Thymus (tissue), 11 donors: ENCODE measurements around the gene DPT. TPM values are rescaled to one million over a fixed set of nuclear protein-coding genes. Genes with fewer than 3 reads are reported as not detected.

Experiments used
- DNase-seq, 9 donors: peaks; one replicate each; pipeline ENCODE4 v3.0.0-alpha.2; 2013; ENCODE audit warnings: low spot score in 9 of 9, low read depth in 6 of 9, missing footprints in 1 of 9
- H3K27ac ChIP-seq, 2 donors: one replicate each; pipeline ENCODE4 v1.5.1; 2013; ENCODE audit warnings: control low read depth in 1 of 2, low read depth in 1 of 2, low read length in 1 of 2, mild to moderate bottlenecking in 1 of 2, moderate library complexity in 1 of 2
- H3K27me3 ChIP-seq, 2 donors: one replicate each; pipeline ENCODE4 v1.5.1; 2013; ENCODE audit warnings: low read length in 1 of 2; ENCODE audit not compliant: control insufficient read depth in 2 of 2, insufficient read depth in 1 of 2
- H3K36me3 ChIP-seq, 2 donors: one replicate each; pipeline ENCODE4 v1.5.1; 2013; ENCODE audit warnings: low read length in 1 of 2, mild to moderate bottlenecking in 1 of 2, moderate library complexity in 1 of 2; ENCODE audit not compliant: control insufficient read depth in 2 of 2, insufficient read depth in 2 of 2
- H3K4me1 ChIP-seq, 2 donors: one replicate each; pipeline ENCODE4 v1.5.1; 2013; ENCODE audit warnings: low read length in 2 of 2; ENCODE audit not compliant: control insufficient read depth in 2 of 2, insufficient read depth in 2 of 2
- H3K4me3 ChIP-seq, 2 donors: one replicate each; pipeline ENCODE4 v1.5.1; 2013; ENCODE audit warnings: low read length in 2 of 2, control low read depth in 1 of 2, mild to moderate bottlenecking in 1 of 2
- H3K9me3 ChIP-seq, 2 donors: one replicate each; pipeline ENCODE4 v1.5.1; 2013; ENCODE audit warnings: low read length in 1 of 2, mild to moderate bottlenecking in 1 of 2; ENCODE audit not compliant: control insufficient read depth in 2 of 2, insufficient read depth in 1 of 2
- WGBS: extraction: QIAGEN DNeasy Blood & Tissue Kit; methylation state at CpG from one replicate; pipeline ENCODE4 v1.1.7; 2013; 5-methylcytosine and 5-hydroxymethylcytosine counted together
- polyA plus RNA-seq: library from polyadenylated mRNA; stranded (reverse); fragments of 200-250 nt; gene quantifications from one replicate; pipeline ENCODE4 v1.2.3, GENCODE V29; 2013
- total RNA-seq: library from RNA; stranded (reverse); fragments of 120-200 nt; gene quantifications from one replicate; pipeline ENCODE4 v1.2.4, GENCODE V29; 2013
- donor health status: healthy.

DPT gene
- total and polyA plus RNA-seq, 2 donors = 8.9 to 21.5 TPM

- Histone ChIP-seq H3K9me3 (no peaks in the 10 kb centered on the region), H3K4me3 (no peak overlapping the region), H3K27ac (no peak overlapping the region), H3K4me1 (no peaks in the 10 kb centered on the region), H3K36me3 (no peaks in the 10 kb centered on the region), H3K27me3 (no peaks in the 10 kb centered on the region)
- no peak for DNase-seq
- WGBS = 89% methylated on average over 1 of the region's 1 CpG
Observed at GRCh38 chr1:168665975-168666374, 63.0 kb downstream of the DPT start.

- no peaks in the 10 kb centered on the region for H3K9me3 ChIP-seq
- DNase-seq = no peak
- H3K4me1 ChIP-seq = no peaks in the 10 kb centered on the region
- H3K27me3 ChIP-seq = no peaks in the 10 kb centered on the region
- no peak overlapping the region for H3K27ac ChIP-seq
- WGBS = 54% methylated on average over 3 of the region's 3 CpGs
- no peak overlapping the region for H3K4me3 ChIP-seq
- H3K36me3 ChIP-seq = no peaks in the 10 kb centered on the region
Observed at GRCh38 chr1:168664069-168664834, 64.8 kb downstream of the DPT start.

- Histone ChIP-seq H3K9me3 (no peaks in the 10 kb centered on the region), H3K4me3 (no peak overlapping the region), H3K4me1 (no peaks in the 10 kb centered on the region), H3K36me3 (no peaks in the 10 kb centered on the region), H3K27me3 (no peaks in the 10 kb centered on the region), H3K27ac (no peak overlapping the region)
- DNase-seq = no peak
- WGBS = 91% methylated on average over 1 of the region's 1 CpG
Observed at GRCh38 chr1:168656485-168656884, 72.5 kb downstream of the DPT start.

GRCh38 chr1:168654198-168654915 lies 74.6 kb downstream of the DPT start:
- H3K9me3 ChIP-seq = no peaks in the 10 kb centered on the region
- 95% methylated on average over 6 of the region's 6 CpGs for WGBS

GRCh38 chr1:168653567-168653966 lies 75.4 kb downstream of the DPT start:
- Histone ChIP-seq H3K4me1 (no peaks in the 10 kb centered on the region), H3K4me3 (no peak overlapping the region), H3K9me3 (no peaks in the 10 kb centered on the region), H3K27me3 (no peaks in the 10 kb centered on the region), H3K27ac (no peak overlapping the region), H3K36me3 (no peaks in the 10 kb centered on the region)
- no peak for DNase-seq
- WGBS = 95% methylated on average over 2 of the region's 2 CpGs

More at GRCh38 chr1:168654198-168654915, 74.6 kb downstream of the DPT start:
- no peak for DNase-seq
- no peaks in the 10 kb centered on the region for H3K36me3 ChIP-seq
- no peaks in the 10 kb centered on the region for H3K4me1 ChIP-seq
- H3K4me3 ChIP-seq = no peak overlapping the region
- no peaks in the 10 kb centered on the region for H3K27me3 ChIP-seq
- H3K27ac ChIP-seq = no peak overlapping the region

GRCh38 chr1:168645721-168646120 lies 83.3 kb downstream of the DPT start:
- Histone ChIP-seq H3K4me3 (no peak overlapping the region), H3K4me1 (no peaks in the 10 kb centered on the region), H3K36me3 (no peaks in the 10 kb centered on the region), H3K9me3 (no peaks in the 10 kb centered on the region), H3K27ac (no peak overlapping the region), H3K27me3 (no peaks in the 10 kb centered on the region)
- DNase-seq = no peak
- WGBS = 92% methylated on average over 3 of the region's 3 CpGs

Other genes with a start within 250 kb of the DPT start
- gene XCL2, start 185.2 kb downstream of the DPT start, total RNA-seq = 15.4 TPM
- 6.1 TPM for gene XCL2, start 185.2 kb downstream of the DPT start, polyA plus RNA-seq
- gene XCL1, start 152.6 kb downstream of the DPT start, total RNA-seq = 10.7 TPM
- gene XCL1, start 152.6 kb downstream of the DPT start, polyA plus RNA-seq = 4.9 TPM